Ishikawa (cell line): ENCODE measurements around the gene KCNA5.

Experiments
- CEBPB ChIP-seq: IDR thresholded peaks from 2 replicates; pipeline ENCODE4 v1.6.1; 2012
- CREB1 ChIP-seq: IDR thresholded peaks from 2 replicates; pipeline ENCODE4 v1.6.1; 2012; ENCODE audit warnings: low read depth
- EGR1 ChIP-seq: IDR thresholded peaks from 2 replicates; pipeline ENCODE4 v1.6.1; 2012
- EP300 ChIP-seq: IDR thresholded peaks from 2 replicates; pipeline ENCODE4 v1.6.1; 2012; ENCODE audit warnings: borderline replicate concordance
- FOXM1 ChIP-seq: IDR thresholded peaks from 2 replicates; pipeline ENCODE4 v1.6.1; 2012; ENCODE audit warnings: low read depth, borderline replicate concordance
- NFIC ChIP-seq: IDR thresholded peaks from 2 replicates; pipeline ENCODE4 v1.6.1; 2012
- RAD21 ChIP-seq: IDR thresholded peaks from 2 replicates; pipeline ENCODE4 v1.6.1; 2012; ENCODE audit warnings: low read depth
- TAF1 ChIP-seq: IDR thresholded peaks from 2 replicates; pipeline ENCODE4 v1.6.1; 2012; ENCODE audit warnings: low read depth, mild to moderate bottlenecking
- TCF12 ChIP-seq: IDR thresholded peaks from 2 replicates; pipeline ENCODE4 v1.6.1; 2012; ENCODE audit warnings: low read depth
- TEAD4 ChIP-seq: IDR thresholded peaks from 2 replicates; pipeline ENCODE4 v1.6.1; 2012
- YY1 ChIP-seq: IDR thresholded peaks from 2 replicates; pipeline ENCODE4 v1.6.1; 2012; ENCODE audit warnings: low read depth
- ZBTB7A ChIP-seq: IDR thresholded peaks from 2 replicates; pipeline ENCODE4 v1.6.1; 2012; ENCODE audit warnings: low read depth
- TF ChIP-seq, protein P1 (sequence below): IDR thresholded peaks from 2 replicates; pipeline ENCODE4 v1.6.1; 2012
- TF ChIP-seq, protein P2 (sequence below): IDR thresholded peaks from 2 replicates; pipeline ENCODE4 v1.6.1; 2012
- TF ChIP-seq, protein P3 (sequence below): IDR thresholded peaks from 2 replicates; pipeline ENCODE4 v1.6.1; 2012; ENCODE audit warnings: low read depth, mild to moderate bottlenecking

KCNA5 gene

DNA sequence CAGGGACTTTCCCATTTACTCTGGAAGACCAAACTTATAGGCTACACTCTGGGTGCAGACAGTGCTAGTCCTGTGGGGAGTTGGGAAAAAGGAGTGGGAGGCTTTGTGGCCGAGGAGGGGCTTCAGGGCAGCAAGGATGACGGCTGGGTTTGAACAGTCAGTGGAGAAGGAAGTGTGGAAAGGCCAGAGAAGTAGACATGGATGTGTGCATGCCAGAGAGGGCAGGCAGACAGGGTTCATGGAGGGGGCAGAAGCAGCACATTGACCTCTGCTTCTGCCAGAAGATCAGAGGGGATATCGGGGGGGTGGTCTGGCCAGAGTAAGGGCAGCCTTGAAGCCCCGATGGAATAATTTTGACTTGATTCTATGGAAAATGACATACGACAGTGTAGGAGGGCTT, 27.2 kb upstream of the KCNA5 start:
- no peak for TF ChIP-seq FOXM1
- TF ChIP-seq, protein P1, sequence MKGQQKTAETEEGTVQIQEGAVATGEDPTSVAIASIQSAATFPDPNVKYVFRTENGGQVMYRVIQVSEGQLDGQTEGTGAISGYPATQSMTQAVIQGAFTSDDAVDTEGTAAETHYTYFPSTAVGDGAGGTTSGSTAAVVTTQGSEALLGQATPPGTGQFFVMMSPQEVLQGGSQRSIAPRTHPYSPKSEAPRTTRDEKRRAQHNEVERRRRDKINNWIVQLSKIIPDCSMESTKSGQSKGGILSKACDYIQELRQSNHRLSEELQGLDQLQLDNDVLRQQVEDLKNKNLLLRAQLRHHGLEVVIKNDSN: no peak
- TF ChIP-seq, protein P2, sequence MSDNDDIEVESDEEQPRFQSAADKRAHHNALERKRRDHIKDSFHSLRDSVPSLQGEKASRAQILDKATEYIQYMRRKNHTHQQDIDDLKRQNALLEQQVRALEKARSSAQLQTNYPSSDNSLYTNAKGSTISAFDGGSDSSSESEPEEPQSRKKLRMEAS: no peak
- TF ChIP-seq, protein P3, sequence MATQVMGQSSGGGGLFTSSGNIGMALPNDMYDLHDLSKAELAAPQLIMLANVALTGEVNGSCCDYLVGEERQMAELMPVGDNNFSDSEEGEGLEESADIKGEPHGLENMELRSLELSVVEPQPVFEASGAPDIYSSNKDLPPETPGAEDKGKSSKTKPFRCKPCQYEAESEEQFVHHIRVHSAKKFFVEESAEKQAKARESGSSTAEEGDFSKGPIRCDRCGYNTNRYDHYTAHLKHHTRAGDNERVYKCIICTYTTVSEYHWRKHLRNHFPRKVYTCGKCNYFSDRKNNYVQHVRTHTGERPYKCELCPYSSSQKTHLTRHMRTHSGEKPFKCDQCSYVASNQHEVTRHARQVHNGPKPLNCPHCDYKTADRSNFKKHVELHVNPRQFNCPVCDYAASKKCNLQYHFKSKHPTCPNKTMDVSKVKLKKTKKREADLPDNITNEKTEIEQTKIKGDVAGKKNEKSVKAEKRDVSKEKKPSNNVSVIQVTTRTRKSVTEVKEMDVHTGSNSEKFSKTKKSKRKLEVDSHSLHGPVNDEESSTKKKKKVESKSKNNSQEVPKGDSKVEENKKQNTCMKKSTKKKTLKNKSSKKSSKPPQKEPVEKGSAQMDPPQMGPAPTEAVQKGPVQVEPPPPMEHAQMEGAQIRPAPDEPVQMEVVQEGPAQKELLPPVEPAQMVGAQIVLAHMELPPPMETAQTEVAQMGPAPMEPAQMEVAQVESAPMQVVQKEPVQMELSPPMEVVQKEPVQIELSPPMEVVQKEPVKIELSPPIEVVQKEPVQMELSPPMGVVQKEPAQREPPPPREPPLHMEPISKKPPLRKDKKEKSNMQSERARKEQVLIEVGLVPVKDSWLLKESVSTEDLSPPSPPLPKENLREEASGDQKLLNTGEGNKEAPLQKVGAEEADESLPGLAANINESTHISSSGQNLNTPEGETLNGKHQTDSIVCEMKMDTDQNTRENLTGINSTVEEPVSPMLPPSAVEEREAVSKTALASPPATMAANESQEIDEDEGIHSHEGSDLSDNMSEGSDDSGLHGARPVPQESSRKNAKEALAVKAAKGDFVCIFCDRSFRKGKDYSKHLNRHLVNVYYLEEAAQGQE: no peak
- TF ChIP-seq ZBTB7A: no peak
- TF ChIP-seq TAF1: no peak
- no peak for TF ChIP-seq EP300
- no peak for TF ChIP-seq CREB1
- TF ChIP-seq NFIC: no peak
- TF ChIP-seq YY1: no peak
- TF ChIP-seq TCF12: no peak
- no peak for TF ChIP-seq EGR1
- TF ChIP-seq RAD21: no peak
- TF ChIP-seq CEBPB: no peak
- TF ChIP-seq TEAD4: no peak

DNA sequence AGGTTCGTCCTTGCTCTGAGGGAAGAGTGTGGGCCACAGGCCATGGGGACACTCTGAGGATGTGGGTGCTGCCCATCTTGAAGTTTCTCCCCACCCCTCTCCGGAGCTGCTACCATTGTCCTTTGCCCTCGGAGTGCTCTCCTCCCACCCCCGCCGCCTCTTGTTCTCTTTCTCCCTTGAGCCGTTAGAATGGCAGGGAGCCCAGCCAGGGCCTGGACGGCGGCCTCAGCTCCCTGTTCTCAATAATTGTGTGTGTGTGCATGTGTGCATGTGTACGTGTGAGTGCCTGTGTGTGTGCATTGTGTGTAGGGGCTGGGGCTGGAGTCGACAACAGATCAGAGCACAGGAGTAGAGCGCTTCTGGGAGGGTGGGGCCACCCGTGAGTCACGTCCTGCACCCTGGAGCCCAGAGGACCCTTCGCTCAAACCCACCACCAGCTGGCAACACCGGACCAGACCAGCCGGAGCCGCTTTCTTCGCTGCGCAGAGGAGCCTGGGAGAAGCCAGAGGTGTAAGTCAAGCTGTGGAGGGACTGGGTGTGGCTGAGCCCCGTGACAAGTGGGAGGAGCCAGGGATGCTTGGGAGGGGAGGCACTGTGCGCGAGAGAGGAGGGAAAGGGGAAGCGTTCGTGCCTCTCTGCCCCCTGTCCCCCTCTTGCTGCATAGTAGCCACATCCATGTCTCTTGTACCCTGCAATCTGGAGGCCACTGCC, 25.9 kb upstream of the KCNA5 start:
- TF ChIP-seq, protein P3: no peak
- no peak for TF ChIP-seq NFIC
- TF ChIP-seq TEAD4: no peak
- no peak for TF ChIP-seq EGR1
- TF ChIP-seq RAD21: no peak
- TF ChIP-seq TAF1: no peak
- TF ChIP-seq EP300: no peak
- no peak for TF ChIP-seq TCF12

DNA sequence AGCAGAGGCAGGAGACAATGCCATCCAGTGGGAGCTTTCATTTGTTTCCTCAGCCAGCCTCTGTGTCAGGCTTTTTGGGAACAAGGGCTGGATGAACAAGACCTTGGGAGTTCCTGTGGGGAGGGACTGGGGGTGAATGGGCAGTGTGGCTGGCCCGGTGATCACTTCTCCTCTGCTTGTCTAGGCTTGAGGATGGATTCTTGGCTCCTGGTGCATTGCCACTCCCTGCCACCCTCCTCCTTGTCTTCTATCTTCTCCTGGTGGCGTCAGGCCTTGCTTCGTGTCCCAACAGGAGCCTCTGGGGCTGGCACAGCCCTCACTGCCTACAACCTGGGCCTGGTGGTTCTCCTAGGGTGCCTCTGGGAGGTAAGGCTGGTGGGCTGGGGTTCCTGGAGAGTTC, 25.0 kb upstream of the KCNA5 start:
- no peak for TF ChIP-seq CREB1
- no peak for TF ChIP-seq TCF12
- no peak for TF ChIP-seq FOXM1
- TF ChIP-seq EGR1: no peak
- no peak for TF ChIP-seq CEBPB

DNA sequence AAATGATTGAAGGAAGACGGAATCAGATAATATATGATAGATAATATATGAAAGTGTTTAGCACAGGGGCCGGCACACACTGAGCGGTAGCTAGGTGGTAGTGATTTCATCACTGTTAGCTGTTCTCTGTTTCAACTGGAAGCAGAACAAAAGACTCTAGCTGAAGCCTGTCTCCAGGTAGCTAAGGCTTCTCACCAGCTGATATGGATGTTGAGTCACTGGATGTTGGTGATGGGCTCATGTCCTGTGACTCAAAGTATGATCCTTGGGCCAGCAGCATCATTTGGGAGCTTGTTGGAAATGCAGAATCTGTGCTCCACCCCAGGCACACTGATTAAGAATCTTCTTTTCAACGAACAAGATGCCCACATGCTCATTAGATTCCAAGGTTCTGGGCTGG, 21.7 kb upstream of the KCNA5 start:
- TF ChIP-seq TEAD4 (no peak), TAF1 (no peak), YY1 (no peak), EP300 (no peak), EGR1 (no peak)

DNA sequence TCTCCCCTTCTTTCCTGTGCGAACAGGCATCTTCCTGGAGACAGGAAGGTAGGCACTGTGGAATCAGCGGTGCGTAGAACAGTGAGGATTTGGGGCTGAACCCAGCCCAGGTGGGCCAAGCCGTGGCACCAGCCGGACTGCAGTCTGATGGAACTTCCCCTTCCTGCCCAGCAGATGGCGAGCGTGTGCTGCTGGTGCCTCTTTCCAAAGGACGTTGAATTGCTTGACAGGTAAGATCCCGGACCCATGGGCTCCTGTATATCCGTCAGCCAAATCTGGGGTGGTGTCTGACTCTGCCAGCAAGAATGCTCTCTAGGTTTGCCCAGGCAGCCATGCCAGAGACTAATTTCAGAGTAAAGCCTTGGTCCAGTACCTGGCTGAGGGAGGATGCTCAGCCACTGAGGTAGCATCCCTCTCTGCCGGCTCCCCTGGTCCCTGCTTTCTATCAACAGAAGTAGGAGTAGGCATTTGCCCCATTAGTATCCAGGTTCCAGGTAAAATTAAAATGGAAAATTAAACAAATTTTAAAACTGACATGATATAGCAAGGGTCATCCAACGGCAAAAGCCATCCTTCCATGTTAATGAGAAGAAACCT, 21.1 kb upstream of the KCNA5 start:
- TF ChIP-seq, protein P3: no peak
- no peak for TF ChIP-seq CEBPB
- no peak for TF ChIP-seq TCF12
- TF ChIP-seq RAD21: peak; percentile 97
- no peak for TF ChIP-seq TEAD4
- TF ChIP-seq EGR1: no peak
- no peak for TF ChIP-seq CREB1
- no peak for TF ChIP-seq ZBTB7A
- TF ChIP-seq TAF1: no peak
- TF ChIP-seq, protein P1: no peak
- TF ChIP-seq YY1: no peak
- TF ChIP-seq, protein P2: no peak
- 0 out of 2 replicates have a peak, but pooled peaks have one; percentile 14 for TF ChIP-seq NFIC
- TF ChIP-seq FOXM1: no peak
- no peak for TF ChIP-seq EP300
